Endothelial cell of umbilical vein (primary cell): ENCODE measurements around the gene GOLIM4. TPM values are rescaled to one million over a fixed set of nuclear protein-coding genes. Genes with fewer than 3 reads are reported as not detected.

Source experiments
- BruUV-seq: library from RNA; stranded (reverse); fragments of 400-500 nt; replicated peaks from 2 replicates; lab custom pipeline; 2021; lab: Mats Ljungman, UMichigan
- CTCF ChIA-PET: fragments of 300-600, 350-600 bp; sonication (Branson Sonifier 250); formaldehyde crosslinking; loops from one replicate; lab custom pipeline; 2021; ENCODE audit warnings: antibody characterized with exemption, inconsistent platforms; lab: Charles Lee
- POLR2A ChIA-PET: fragments of 300-600, 350-600 bp; sonication (Branson Sonifier 250); formaldehyde crosslinking; loops from one replicate; lab custom pipeline; 2021; ENCODE audit warnings: antibody characterized with exemption, inconsistent platforms; lab: Charles Lee
- DNase-seq: peaks from one replicate; pipeline ENCODE4 v3.0.0-alpha.2; 2011; ENCODE audit warnings: low read depth, low spot score
- FAIRE-seq: peaks from 2 replicates; lab custom pipeline; 2011; peaks lifted over from hg19 to GRCh38; lab: Jason Lieb, UNC
- H2AFZ ChIP-seq: 2 replicates; pipeline ENCODE4 v1.6.0; 2012; ENCODE audit warnings: low read depth, low read length, control low read depth, inconsistent platforms
- H3K27ac ChIP-seq: 2 replicates; pipeline ENCODE4 v1.5.1; 2011; ENCODE audit warnings: low read depth, mild to moderate bottlenecking, control low read depth, low read length, moderate library complexity; ENCODE audit not compliant: insufficient read depth
- H3K27me3 ChIP-seq, 2 experiments: 2 replicates each; pipeline versions ENCODE4 v1.6.0 to v1.6.1; 2011; ENCODE audit warnings: low read length in 2 of 2, mixed read lengths in 1 of 2; ENCODE audit not compliant: control insufficient read depth in 2 of 2, insufficient read depth in 2 of 2
- H3K36me3 ChIP-seq, 2 experiments: 2 replicates in 1 of 2; 3 replicates in 1 of 2; pipeline ENCODE4 v1.5.1; 2011; ENCODE audit warnings: low read length in 2 of 2, mild to moderate bottlenecking in 1 of 2, moderate library complexity in 1 of 2; ENCODE audit not compliant: control insufficient read depth in 2 of 2, insufficient read depth in 2 of 2; ENCODE audit errors: extremely low read depth in 1 of 2
- H3K4me1 ChIP-seq: 3 replicates; pipeline ENCODE4 v1.5.1; 2011; ENCODE audit warnings: mild to moderate bottlenecking, low read length; ENCODE audit not compliant: control insufficient read depth, insufficient read depth; ENCODE audit errors: extremely low read depth
- H3K4me2 ChIP-seq: 2 replicates; pipeline ENCODE4 v1.6.1; 2011; ENCODE audit warnings: low read length, control low read depth, mixed read lengths; ENCODE audit not compliant: insufficient read depth
- H3K4me3 ChIP-seq, 3 experiments: fragments of 200-600 bp in 1 of 3; sonication (generic), shearing (Covaris generic) in 1 of 3; replicated peaks in 1 of 3; 2 replicates each; pipeline ENCODE4 v1.5.1; 2011 to 2016; ENCODE audit warnings: control low read depth in 3 of 3, low read length in 3 of 3, mild to moderate bottlenecking in 2 of 3, inconsistent platforms in 1 of 3, low read depth in 1 of 3, moderate library complexity in 1 of 3; ENCODE audit not compliant: insufficient read depth in 1 of 3
- H3K79me2 ChIP-seq: 2 replicates; pipeline ENCODE4 v1.6.0; 2012; ENCODE audit warnings: low read length, inconsistent platforms; ENCODE audit not compliant: control insufficient read depth, insufficient read depth
- H3K9ac ChIP-seq: replicated peaks from 2 replicates; pipeline ENCODE3; 2011; ENCODE audit warnings: low read length, control low read depth; ENCODE audit not compliant: insufficient read depth; ENCODE audit errors: extremely low read depth
- H3K9me1 ChIP-seq: replicated peaks from 3 replicates; pipeline ENCODE4 v1.6.0; 2011; ENCODE audit warnings: mild to moderate bottlenecking, low read length; ENCODE audit not compliant: control insufficient read depth, insufficient read depth; ENCODE audit errors: extremely low read depth
- H3K9me3 ChIP-seq: replicated peaks from 2 replicates; pipeline ENCODE4 v1.5.1; 2012; ENCODE audit warnings: low read length, inconsistent platforms; ENCODE audit not compliant: control insufficient read depth, insufficient read depth
- H4K20me1 ChIP-seq: replicated peaks from 2 replicates; pipeline ENCODE3; 2011; ENCODE audit warnings: mild to moderate bottlenecking, low read length; ENCODE audit not compliant: control insufficient read depth, insufficient read depth; ENCODE audit errors: extremely low read depth
- CTCF ChIP-seq, 2 donors: IDR thresholded peaks; 1 replicate in 1 of 2; 2 replicates in 1 of 2; pipeline ENCODE4 v1.5.1; 2011; ENCODE audit warnings: low read length in 2 of 2, mild to moderate bottlenecking in 2 of 2, moderate library complexity in 2 of 2, control low read depth in 1 of 2, inconsistent platforms in 1 of 2, low read depth in 1 of 2; ENCODE audit not compliant: insufficient read depth in 1 of 2; ENCODE audit errors: extremely low read depth in 1 of 2
- EZH2 ChIP-seq: IDR thresholded peaks from 2 replicates; pipeline ENCODE4 v1.6.1; 2012; ENCODE audit warnings: borderline replicate concordance, low read depth, mild to moderate bottlenecking, moderate library complexity, low read length, inconsistent platforms; ENCODE audit not compliant: severe bottlenecking
- FOS ChIP-seq: IDR thresholded peaks from 2 replicates; pipeline ENCODE4 v1.6.1; 2011; ENCODE audit warnings: mild to moderate bottlenecking, low read length, moderate library complexity, borderline replicate concordance; ENCODE audit not compliant: insufficient read depth
- GATA2 ChIP-seq: IDR thresholded peaks from 2 replicates; pipeline ENCODE4 v1.7.0; 2011; ENCODE audit warnings: low read depth, mild to moderate bottlenecking, moderate library complexity, mixed read lengths, low read length; ENCODE audit not compliant: insufficient read length, insufficient read depth
- JUN ChIP-seq: IDR thresholded peaks from 2 replicates; pipeline ENCODE4 v1.6.1; 2011; ENCODE audit warnings: borderline replicate concordance, low read depth; ENCODE audit not compliant: insufficient read length, insufficient read depth
- MYC ChIP-seq: IDR thresholded peaks from one replicate; pipeline ENCODE4 v1.6.1; 2011; ENCODE audit warnings: mild to moderate bottlenecking, low read depth, low read length
- POLR2AphosphoS5 ChIP-seq: IDR thresholded peaks from 2 replicates; pipeline ENCODE4 v1.6.1; 2012; ENCODE audit warnings: low read depth, mild to moderate bottlenecking, control low read depth, low read length, moderate library complexity; ENCODE audit not compliant: insufficient read depth
- dilution Hi-C: fragments of 300-500 bp; cut with MboI; formaldehyde crosslinking; loops from one replicate; pipeline ENCODE4 v1.15.0; 2019; ENCODE audit warnings: low sequenced_read_pairs; ENCODE audit not compliant: extremely low pct_ligation_motif_present
- intact Hi-C: fragments of 100-400 bp; cut with micrococcal nuclease; formaldehyde crosslinking; loops from one replicate; pipeline ENCODE4 v1.10.0; 2022
- polyA plus RNA-seq, 4 experiments: library from polyadenylated mRNA; depleted of rRNA in 3 of 4; stranded (reverse) in 3 of 4; unstranded in 1 of 4; fragments of >200 nt; gene quantifications; 2 replicates each; pipeline versions ENCODE4 v1.2.1 to v1.2.3, GENCODE V29; 2011 to 2012; ENCODE audit warnings: missing spikeins in 1 of 4
- total RNA-seq: library from RNA; stranded (reverse); gene quantifications from 2 replicates; pipeline ENCODE4 v1.2.3, GENCODE V29; 2021

Gene GOLIM4
- total and polyA plus RNA-seq, 2 donors (not counting 3 experiments of a cell fraction or from before 2014, with no cell fraction given) = 11.7 to 40.8 TPM

- H3K36me3 ChIP-seq = peaks cover 8 to 9% of the 10 kb centered on the region in 2 experiments
These were observed 71.2 kb downstream of the GOLIM4 start for GRCh38 chr3:168024537-168024941.

More at GRCh38 chr3:168024537-168024941, 71.2 kb downstream of the GOLIM4 start:
- DNase-seq (peak; percentile 79), FAIRE-seq (peak; percentile 93)
- CTCF ChIA-PET = no interaction called here
- no peak overlapping the region for H3K4me3 ChIP-seq
- H3K27me3 ChIP-seq = no peaks in the 10 kb centered on the region
- POLR2A ChIA-PET = no interaction called here
- no peaks in the 10 kb centered on the region for H3K79me2 ChIP-seq
- H3K9ac ChIP-seq = no peak overlapping the region
- H3K9me3 ChIP-seq = no peaks in the 10 kb centered on the region
- dilution Hi-C loops = no loop called here
- H3K9me1 ChIP-seq = no peaks in the 10 kb centered on the region
- H3K27ac ChIP-seq = peak overlapping the region; percentile 77
- H4K20me1 ChIP-seq = no peaks in the 10 kb centered on the region
- peaks cover 19% of the 10 kb centered on the region for H3K4me1 ChIP-seq
- no TSS peak for BruUV-seq
- peak overlapping the region; percentile 14 for H3K4me2 ChIP-seq
- intact Hi-C loops = loop anchor here (1.0 to 5.0 kb wide), 3 partner anchors 16 to 97 kb away; no protein-coding TSS in a partner anchor
- TF ChIP-seq CTCF (IDR thresholded peaks at IDR 0.05; ENCODE audit: extremely low read depth in 1 of 2, insufficient read depth in 1 of 2, low read depth in 1 of 2, low read length in 2 of 2) (no peak), EZH2 (no peak), JUN (peak; percentile 84), FOS (peak; percentile 68), GATA2 (no peak), MYC (no peak), POLR2AphosphoS5 (peak; percentile 40)
- peak overlapping the region; percentile 6 for H2AFZ ChIP-seq
